Skeletal muscle satellite cell (primary cell): ENCODE measurements around the gene MLLT1.
A peak's percentile ranks its signal among the peaks of the same experiment; 100 is the strongest.

Experiments used
- H3K27me3 ChIP-seq: 2 replicates; pipeline ENCODE4 v1.7.0; 2013; ENCODE audit warnings: low read length; ENCODE audit not compliant: control insufficient read depth, insufficient read depth
- H3K36me3 ChIP-seq: 2 replicates; pipeline ENCODE4 v1.7.0; 2013; ENCODE audit warnings: mild to moderate bottlenecking, control low read depth, low read length; ENCODE audit not compliant: insufficient read depth
- H3K4me1 ChIP-seq: 2 replicates; pipeline ENCODE4 v1.7.0; 2013; ENCODE audit warnings: low read length; ENCODE audit not compliant: control insufficient read depth, insufficient read depth
- H3K4me2 ChIP-seq: 2 replicates; pipeline ENCODE4 v1.7.0; 2013; ENCODE audit warnings: mild to moderate bottlenecking, low read length
- H3K4me3 ChIP-seq: 2 replicates; pipeline ENCODE4 v1.7.0; 2013; ENCODE audit warnings: low read length
- H3K9ac ChIP-seq: 2 replicates; pipeline ENCODE4 v1.7.0; 2013; ENCODE audit warnings: mild to moderate bottlenecking, low read depth, low read length, moderate library complexity
- H3K9me3 ChIP-seq: replicated peaks from 2 replicates; pipeline ENCODE4 v1.7.0; 2013; ENCODE audit warnings: mild to moderate bottlenecking, control low read depth, low read length

Gene MLLT1

GRCh38 chr19:6225232-6225865 is 54.4 kb downstream of the MLLT1 start:
- no peak overlapping the region for H3K9ac ChIP-seq
- H3K27me3 ChIP-seq = no peaks in the 10 kb centered on the region
- H3K9me3 ChIP-seq = no peaks in the 10 kb centered on the region
- peaks cover 62% of the 10 kb centered on the region for H3K4me1 ChIP-seq
- no peak overlapping the region for H3K4me2 ChIP-seq
- no peak overlapping the region for H3K4me3 ChIP-seq
- peaks cover 59% of the 10 kb centered on the region for H3K36me3 ChIP-seq

- Histone ChIP-seq H3K27me3 (no peaks in the 10 kb centered on the region), H3K9me3 (no peaks in the 10 kb centered on the region), H3K4me1 (peaks cover 73% of the 10 kb centered on the region), H3K4me3 (no peak overlapping the region), H3K9ac (no peak overlapping the region), H3K4me2 (no peak overlapping the region), H3K36me3 (peaks cover 53% of the 10 kb centered on the region)
These were observed 55.5 kb downstream of the MLLT1 start for GRCh38 chr19:6224308-6224675.

GRCh38 chr19:6223461-6224307 is 56.1 kb downstream of the MLLT1 start:
- peaks cover 50% of the 10 kb centered on the region for H3K36me3 ChIP-seq
- H3K9ac ChIP-seq = peak overlapping the region; percentile 55
- H3K27me3 ChIP-seq = no peaks in the 10 kb centered on the region
- H3K4me2 ChIP-seq = peak overlapping the region; percentile 70
- no peaks in the 10 kb centered on the region for H3K9me3 ChIP-seq
- peaks cover 79% of the 10 kb centered on the region for H3K4me1 ChIP-seq
- H3K4me3 ChIP-seq = no peak overlapping the region

GRCh38 chr19:6222884-6223283 is 56.9 kb downstream of the MLLT1 start:
- peaks cover 81% of the 10 kb centered on the region for H3K4me1 ChIP-seq
- H3K4me2 ChIP-seq = peak overlapping the region; percentile 70
- peaks cover 54% of the 10 kb centered on the region for H3K36me3 ChIP-seq
- H3K27me3 ChIP-seq = no peaks in the 10 kb centered on the region
- peak overlapping the region; percentile 55 for H3K9ac ChIP-seq
- no peak overlapping the region for H3K4me3 ChIP-seq
- H3K9me3 ChIP-seq = no peaks in the 10 kb centered on the region

GRCh38 chr19:6221878-6222746 is 57.7 kb downstream of the MLLT1 start:
- Histone ChIP-seq H3K4me1 (peaks cover 81% of the 10 kb centered on the region), H3K36me3 (peaks cover 54% of the 10 kb centered on the region), H3K4me3 (no peak overlapping the region), H3K4me2 (peak overlapping the region; percentile 70), H3K9me3 (no peaks in the 10 kb centered on the region), H3K27me3 (no peaks in the 10 kb centered on the region), H3K9ac (no peak overlapping the region)

- Histone ChIP-seq H3K36me3 (peaks cover 47% of the 10 kb centered on the region), H3K4me1 (peaks cover 74% of the 10 kb centered on the region), H3K9ac (no peak overlapping the region), H3K4me2 (no peak overlapping the region), H3K9me3 (no peaks in the 10 kb centered on the region), H3K4me3 (no peak overlapping the region), H3K27me3 (no peaks in the 10 kb centered on the region)
These were observed 58.4 kb downstream of the MLLT1 start for GRCh38 chr19:6221220-6221877.

GRCh38 chr19:6220385-6221191 is 59.2 kb downstream of the MLLT1 start:
- peak overlapping the region; percentile 35 for H3K4me3 ChIP-seq
- H3K27me3 ChIP-seq = no peaks in the 10 kb centered on the region
- H3K9ac ChIP-seq = peak overlapping the region; percentile 54
- peaks cover 66% of the 10 kb centered on the region for H3K4me1 ChIP-seq
- H3K9me3 ChIP-seq = no peaks in the 10 kb centered on the region
- H3K36me3 ChIP-seq = peaks cover 44% of the 10 kb centered on the region
- H3K4me2 ChIP-seq = peak overlapping the region; percentile 64

- peaks cover 58% of the 10 kb centered on the region for H3K4me1 ChIP-seq
- no peaks in the 10 kb centered on the region for H3K9me3 ChIP-seq
- peaks cover 48% of the 10 kb centered on the region for H3K36me3 ChIP-seq
- H3K4me2 ChIP-seq = peak overlapping the region; percentile 64
- H3K4me3 ChIP-seq = peak overlapping the region; percentile 35
- H3K9ac ChIP-seq = peak overlapping the region; percentile 54
- no peaks in the 10 kb centered on the region for H3K27me3 ChIP-seq
These were observed 60.0 kb downstream of the MLLT1 start for GRCh38 chr19:6219586-6220290.

GRCh38 chr19:6219147-6219525 is 60.6 kb downstream of the MLLT1 start:
- no peak overlapping the region for H3K9ac ChIP-seq

GRCh38 chr19:6218491-6219146 is 61.2 kb downstream of the MLLT1 start:
- Histone ChIP-seq H3K4me2 (no peak overlapping the region), H3K9me3 (no peaks in the 10 kb centered on the region), H3K4me3 (no peak overlapping the region), H3K27me3 (no peaks in the 10 kb centered on the region), H3K9ac (no peak overlapping the region), H3K36me3 (peaks cover 48% of the 10 kb centered on the region), H3K4me1 (peaks cover 51% of the 10 kb centered on the region)

More at GRCh38 chr19:6219147-6219525, 60.6 kb downstream of the MLLT1 start:
- H3K4me1 ChIP-seq = peaks cover 56% of the 10 kb centered on the region
- H3K27me3 ChIP-seq = no peaks in the 10 kb centered on the region
- no peaks in the 10 kb centered on the region for H3K9me3 ChIP-seq
- H3K4me3 ChIP-seq = no peak overlapping the region
- no peak overlapping the region for H3K4me2 ChIP-seq
- peaks cover 51% of the 10 kb centered on the region for H3K36me3 ChIP-seq
